Mammary epithelial cell (primary cell): ENCODE results near the gene CACNG4.

Source experiments
- CTCF ChIP-seq, 2 donors: IDR thresholded peaks in 1 of 2; conservative IDR thresholded peaks in 1 of 2; 2 replicates each; pipeline ENCODE4 v1.5.1; 2011 to 2012; ENCODE audit warnings: inconsistent platforms in 2 of 2, low read length in 2 of 2, mild to moderate bottlenecking in 2 of 2, control low read depth in 1 of 2, low read depth in 1 of 2; ENCODE audit not compliant: insufficient read depth in 1 of 2; ENCODE audit errors: extremely low read depth in 1 of 2
- EZH2 ChIP-seq: IDR thresholded peaks from 2 replicates; pipeline ENCODE4 v1.6.1; 2012; ENCODE audit warnings: low read length, inconsistent platforms, borderline replicate concordance

DNA sequence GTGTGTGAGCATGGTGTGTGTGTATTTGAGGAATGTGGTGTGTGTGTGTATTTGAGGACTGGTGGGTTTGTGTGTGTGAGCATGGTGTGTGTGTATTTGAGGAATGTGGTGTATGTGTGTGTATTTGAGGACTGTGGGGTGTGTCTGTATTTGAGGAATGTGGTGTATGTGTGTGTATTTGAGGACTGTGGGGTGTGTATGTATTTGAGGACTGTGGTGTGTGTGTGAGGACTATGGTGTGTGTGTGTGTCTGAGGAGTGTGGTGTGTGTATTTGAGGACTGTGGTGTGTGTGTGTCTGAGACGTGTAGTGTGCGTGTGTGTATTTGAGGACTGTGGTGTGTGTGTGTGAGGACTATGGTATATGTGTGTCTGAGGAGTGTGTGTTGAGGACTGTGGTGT is 61.8 kb downstream of the CACNG4 start:
- TF ChIP-seq CTCF (conservative IDR thresholded peaks at IDR 0.05 in 1 of 2, IDR thresholded peaks at IDR 0.05 in 1 of 2; ENCODE audit: extremely low read depth in 1 of 2, insufficient read depth in 1 of 2, low read depth in 1 of 2, low read length in 2 of 2) = no peak
- no peak for TF ChIP-seq EZH2
